Lung (tissue), 12 donors: ENCODE results near the gene ATP8B4. TPM values are rescaled to one million over a fixed set of nuclear protein-coding genes. Genes with fewer than 3 reads are reported as not detected.

ENCODE experiments used
- ATAC-seq: fragments of 200-7000 bp; cut with Tn5 transposase; one replicate; pipeline ENCODE4 v1.9.1; 2020; ENCODE audit warnings: moderate number of reproducible peaks; ENCODE audit not compliant: insufficient read depth, low FRiP score
- DNase-seq, 3 donors: peaks; one replicate each; pipeline ENCODE4 v3.0.0-alpha.2; 2013 to 2017
- H3K27ac ChIP-seq, 2 donors: one replicate each; pipeline ENCODE4 v1.5.1; 2013; ENCODE audit warnings: mild to moderate bottlenecking in 2 of 2, moderate library complexity in 2 of 2, control low read depth in 1 of 2, inconsistent platforms in 1 of 2, low read depth in 1 of 2, low read length in 1 of 2
- H3K27me3 ChIP-seq, 3 donors: one replicate each; pipeline ENCODE4 v1.5.1; 2013; ENCODE audit warnings: low read length in 2 of 3; ENCODE audit not compliant: control insufficient read depth in 3 of 3, insufficient read depth in 3 of 3
- H3K36me3 ChIP-seq, 4 donors: one replicate each; pipeline ENCODE4 v1.5.1; 2013; ENCODE audit warnings: low read length in 4 of 4, mild to moderate bottlenecking in 1 of 4, moderate library complexity in 1 of 4; ENCODE audit not compliant: control insufficient read depth in 4 of 4, insufficient read depth in 4 of 4
- H3K4me1 ChIP-seq, 5 donors: one replicate each; pipeline ENCODE4 v1.5.1; 2013; ENCODE audit warnings: low read length in 5 of 5, mild to moderate bottlenecking in 2 of 5, moderate library complexity in 1 of 5; ENCODE audit not compliant: control insufficient read depth in 5 of 5, insufficient read depth in 5 of 5
- H3K4me3 ChIP-seq: one replicate; pipeline ENCODE4 v1.5.1; 2013; ENCODE audit warnings: mild to moderate bottlenecking, control low read depth, moderate library complexity
- H3K9ac ChIP-seq, 2 donors: one replicate each; pipeline ENCODE4 v1.5.1; 2013; ENCODE audit warnings: low read length in 2 of 2, control low read depth in 1 of 2; ENCODE audit not compliant: insufficient read depth in 1 of 2
- H3K9me3 ChIP-seq, 4 donors: one replicate each; pipeline ENCODE4 v1.5.1; 2013; ENCODE audit warnings: low read length in 3 of 4, mild to moderate bottlenecking in 1 of 4, moderate library complexity in 1 of 4; ENCODE audit not compliant: control insufficient read depth in 4 of 4, insufficient read depth in 3 of 4
- CTCF ChIP-seq: IDR thresholded peaks from 2 replicates; pipeline ENCODE4 v1.5.1; 2012; ENCODE audit warnings: mild to moderate bottlenecking; ENCODE audit errors: control extremely low read depth, extremely low read depth
- WGBS, 2 donors: extraction: QIAGEN DNeasy Blood & Tissue Kit; methylation state at CpG; one replicate each; pipeline ENCODE4 v1.1.7; 2013; 5-methylcytosine and 5-hydroxymethylcytosine counted together
- polyA plus RNA-seq, 2 donors: library from polyadenylated mRNA; stranded (reverse); fragments of 200-250 nt; gene quantifications; one replicate each; pipeline ENCODE4 v1.2.1, GENCODE V29; 2013
- total RNA-seq, 2 donors: library from RNA; depleted of rRNA in 1 of 2; stranded (reverse); fragments of >200 nt in 1 of 2; gene quantifications; one replicate each; pipeline ENCODE4 v1.2.1, GENCODE V29; 2014 to 2021
- donor health status: control.
- donor health status: control.
- donor health status: Bipolar disorder and iron deficiency.
- donor health status: healthy.
- donor health status: DM: yes; HTN: yes; CAD: no.

ATP8B4 gene
- total and polyA plus RNA-seq, 4 donors: 1.6 to 23.1 (median 3.3) TPM

GRCh38 chr15:49815526-49815925 lies 303.5 kb downstream of the ATP8B4 start:
- Histone ChIP-seq H3K9me3 (peaks cover 0 to 5% (median 0%) of the 10 kb centered on the region in 4 donors), H3K4me3 (no peak overlapping the region), H3K36me3 (no peaks in the 10 kb centered on the region), H3K9ac (no peak overlapping the region), H3K27ac (no peak overlapping the region), H3K4me1 (peaks cover 0 to 5% (median 1%) of the 10 kb centered on the region in 5 donors), H3K27me3 (no peaks in the 10 kb centered on the region)
- ATAC-seq (no peak), DNase-seq (no peak)
- TF ChIP-seq CTCF: no peak
- WGBS, 2 donors: 28 to 40% methylated on average over 1 of the region's 1 CpG

DNA sequence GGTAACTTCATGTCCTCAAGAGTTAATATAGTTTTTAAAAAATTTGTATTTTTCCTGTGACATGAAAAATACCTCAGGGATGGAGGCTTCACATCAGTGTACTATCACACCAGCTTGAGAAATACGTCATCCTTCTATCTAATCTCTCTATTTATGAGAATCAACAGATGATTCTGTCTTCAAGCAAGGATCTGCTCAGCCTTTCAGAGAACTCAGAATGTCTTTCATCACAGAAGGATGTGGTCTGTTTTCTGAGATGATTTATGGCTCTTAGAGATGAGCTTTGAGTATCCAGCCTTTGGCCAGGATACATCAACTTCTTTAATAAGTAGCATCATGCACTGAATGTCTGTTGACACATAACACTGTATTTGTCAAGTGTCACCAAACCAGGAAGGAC lies 304.3 kb downstream of the ATP8B4 start:
- ATAC-seq: no peak

DNA sequence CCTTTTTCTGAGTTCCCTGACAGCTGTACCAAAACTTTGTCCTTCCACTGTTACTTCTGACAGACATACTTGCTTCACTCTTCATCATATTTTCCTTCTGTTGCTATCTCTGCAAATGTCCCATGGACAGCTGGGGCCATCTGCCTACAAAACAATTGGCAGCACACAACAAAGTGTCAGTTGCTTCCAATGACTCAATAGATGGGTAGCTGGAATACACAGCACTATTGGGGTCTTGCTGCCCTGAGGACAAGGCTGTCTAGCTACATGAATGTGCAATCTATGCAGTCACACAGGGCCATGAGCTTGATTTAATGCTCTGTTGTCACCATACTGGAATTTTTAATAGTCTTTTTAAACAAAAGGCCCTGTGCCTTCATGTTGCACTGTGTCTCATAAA lies 305.4 kb downstream of the ATP8B4 start:
- DNase-seq (peak; percentile 19 to 69 (median 45)), ATAC-seq (no peak)
- H3K27me3 ChIP-seq: no peaks in the 10 kb centered on the region
- no peak overlapping the region for H3K4me3 ChIP-seq
- H3K36me3 ChIP-seq: no peaks in the 10 kb centered on the region
- peaks cover 0 to 5% (median 1%) of the 10 kb centered on the region in 5 donors for H3K4me1 ChIP-seq
- no peak overlapping the region for H3K27ac ChIP-seq
- TF ChIP-seq CTCF: no peak
- H3K9ac ChIP-seq: no peak overlapping the region
- H3K9me3 ChIP-seq: peaks cover 0 to 1% (median 0%) of the 10 kb centered on the region in 4 donors

More for the DNA sequence above, 304.3 kb downstream of the ATP8B4 start:
- no peak for DNase-seq
- H3K9me3 ChIP-seq: peaks cover 0 to 5% (median 0%) of the 10 kb centered on the region in 4 donors
- H3K4me3 ChIP-seq: no peak overlapping the region
- 83 to 96% methylated on average over 1 of the region's 1 CpG for WGBS, 2 donors
- no peaks in the 10 kb centered on the region for H3K36me3 ChIP-seq
- no peak for TF ChIP-seq CTCF
- peaks cover 0 to 5% (median 1%) of the 10 kb centered on the region in 5 donors for H3K4me1 ChIP-seq
- no peak overlapping the region for H3K9ac ChIP-seq
- no peak overlapping the region for H3K27ac ChIP-seq
- H3K27me3 ChIP-seq: no peaks in the 10 kb centered on the region

- Histone ChIP-seq H3K9me3 (peaks cover 0 to 7% (median 0%) of the 10 kb centered on the region in 4 donors), H3K9ac (no peak overlapping the region), H3K27ac (no peak overlapping the region), H3K4me3 (no peak overlapping the region), H3K4me1 (peaks cover 0 to 5% (median 0%) of the 10 kb centered on the region in 5 donors), H3K27me3 (no peaks in the 10 kb centered on the region), H3K36me3 (no peaks in the 10 kb centered on the region)
- no peak for ATAC-seq
- TF ChIP-seq CTCF: no peak
- DNase-seq: peak in 2 of 3 donors; percentile 49 to 77
These were observed 308.3 kb downstream of the ATP8B4 start for GRCh38 chr15:49810720-49811119.
